ENCODE data around the gene CHIA. TPM values are rescaled to one million over a fixed set of nuclear protein-coding genes. Genes with fewer than 3 reads are reported as not detected.
"Not testable (repeated sequence)": the region's sequence is repeated elsewhere in the genome, so short reads cannot be mapped to it uniquely, and the experiment has no call there.

CHIA gene
- total RNA-seq, 1 experiment from 2014 or later: not detected

- peak overlapping the region in 2 of 3 experiments; percentile 66 to 78; a peak in 3 of 7 replicates for H3K27ac Mint-ChIP-seq
- no peak for DNase-seq
- H3K4me1 ChIP-seq (ENCODE audit: insufficient read depth, low read length): peaks cover 5% of the 10 kb centered on the region
These were observed 68.7 kb downstream of the CHIA start for GRCh38 chr1:111359376-111359775.

GRCh38 chr1:111360257-111360656 lies 69.6 kb downstream of the CHIA start:
- not testable (repeated sequence) for H3K56ac ChIP-seq (ENCODE audit: insufficient read length, low read depth, low read length); H2AK5ac ChIP-seq (ENCODE audit: insufficient read length, low read length); H3T11ph ChIP-seq (ENCODE audit: low read length); H3K9me3 Mint-ChIP-seq; H3K4me2 ChIP-seq (ENCODE audit: insufficient read depth, insufficient read length, low read length); H2BK5ac ChIP-seq (ENCODE audit: insufficient read length, low read length); H3K23me2 ChIP-seq (ENCODE audit: insufficient read length, low read depth, low read length, poor library complexity, severe bottlenecking); DNase-seq; H2AFZ ChIP-seq (ENCODE audit: low read length); H3K36me3 Mint-ChIP-seq (ENCODE audit: insufficient read depth in 1 of 3, low read depth in 3 of 3); H3K18ac ChIP-seq (ENCODE audit: insufficient read length, low read depth, low read length); H4K91ac ChIP-seq (ENCODE audit: insufficient read length, low read depth, low read length); H2BK12ac ChIP-seq (ENCODE audit: insufficient read length, low read depth, low read length); H3K9ac ChIP-seq (ENCODE audit: extremely low read depth, insufficient read length, low read length); H3K27me3 ChIP-seq (ENCODE audit: insufficient read depth, low read length); H4K8ac ChIP-seq (replicated peaks; ENCODE audit: insufficient read length, low read depth, low read length); H3K4ac ChIP-seq (ENCODE audit: low read depth, low read length); H4K5ac ChIP-seq (ENCODE audit: insufficient read length, low read depth, low read length); H3K27ac ChIP-seq (ENCODE audit: insufficient read length, low read depth, low read length); H4K20me1 ChIP-seq (ENCODE audit: control insufficient read depth, insufficient read depth, insufficient read length); H2BK15ac ChIP-seq (ENCODE audit: low read depth, low read length); H3K27me3 Mint-ChIP-seq (ENCODE audit: low read depth); H3K4me3 Mint-ChIP-seq; H3K14ac ChIP-seq (ENCODE audit: insufficient read depth, low read length); H2BK120ac ChIP-seq (ENCODE audit: low read depth, low read length, poor library complexity, severe bottlenecking); H3K23ac ChIP-seq (ENCODE audit: insufficient read length, low read depth, low read length); H3K79me2 ChIP-seq (ENCODE audit: insufficient read depth, low read length); H3K79me1 ChIP-seq (ENCODE audit: insufficient read depth, low read depth, low read length, poor library complexity, severe bottlenecking); H3K9me3 ChIP-seq (ENCODE audit: control insufficient read depth, low read depth, low read length)
- Mint-ChIP-seq H3K4me1 (peaks cover 34 to 48% of the 10 kb centered on the region in 2 experiments), H3K27ac (peak overlapping the region in 2 of 3 experiments; percentile 16 to 78; a peak in 3 of 7 replicates)
- Histone ChIP-seq H2BK20ac (ENCODE audit: low read depth, low read length, poor library complexity, severe bottlenecking) (peak overlapping the region; percentile 29), H3K4me1 (ENCODE audit: insufficient read depth, low read length) (peaks cover 11% of the 10 kb centered on the region)
- no CpG with 5 or more reads among the region's 4 CpGs for WGBS (ENCODE audit: extremely low coverage, insufficient read length, low lambda C conversion rate)

More at GRCh38 chr1:111359376-111359775, 68.7 kb downstream of the CHIA start:
- no peak overlapping the region for H2AK5ac ChIP-seq (ENCODE audit: insufficient read length, low read length)
- no peak overlapping the region for H3K14ac ChIP-seq (ENCODE audit: insufficient read depth, low read length)
- no peak overlapping the region for H4K5ac ChIP-seq (ENCODE audit: insufficient read length, low read depth, low read length)
- H3K18ac ChIP-seq (ENCODE audit: insufficient read length, low read depth, low read length): no peak overlapping the region
- no peaks in the 10 kb centered on the region for H3K9me3 ChIP-seq (ENCODE audit: control insufficient read depth, low read depth, low read length)
- no peaks in the 10 kb centered on the region for H3K23me2 ChIP-seq (ENCODE audit: insufficient read length, low read depth, low read length, poor library complexity, severe bottlenecking)
- H2BK20ac ChIP-seq (ENCODE audit: low read depth, low read length, poor library complexity, severe bottlenecking): no peak overlapping the region
- Mint-ChIP-seq H3K4me1 (peaks cover 26 to 41% of the 10 kb centered on the region in 2 experiments), H3K9me3 (no peaks in the 10 kb centered on the region), H3K36me3 (ENCODE audit: insufficient read depth in 1 of 3, low read depth in 3 of 3) (no peaks in the 10 kb centered on the region; a peak in 1 of 7 replicates), H3K27me3 (ENCODE audit: low read depth) (no peaks in the 10 kb centered on the region), H3K4me3 (no peak overlapping the region)
- H2BK12ac ChIP-seq (ENCODE audit: insufficient read length, low read depth, low read length): no peak overlapping the region
- H3K4ac ChIP-seq (ENCODE audit: low read depth, low read length): no peak overlapping the region
- TF ChIP-seq CTCF (conservative IDR thresholded peaks at IDR 0.05): no peak
- no peak overlapping the region for H2BK5ac ChIP-seq (ENCODE audit: insufficient read length, low read length)
- no peaks in the 10 kb centered on the region for H4K20me1 ChIP-seq (ENCODE audit: control insufficient read depth, insufficient read depth, insufficient read length)
- no peak overlapping the region for H3T11ph ChIP-seq (ENCODE audit: low read length)
- no peak overlapping the region for H2BK120ac ChIP-seq (ENCODE audit: low read depth, low read length, poor library complexity, severe bottlenecking)
- H3K4me2 ChIP-seq (ENCODE audit: insufficient read depth, insufficient read length, low read length): no peak overlapping the region
- no peaks in the 10 kb centered on the region for H3K79me2 ChIP-seq (ENCODE audit: insufficient read depth, low read length)
- no peak overlapping the region for H3K56ac ChIP-seq (ENCODE audit: insufficient read length, low read depth, low read length)
- no peak overlapping the region for H2BK15ac ChIP-seq (ENCODE audit: low read depth, low read length)
- no peaks in the 10 kb centered on the region for H3K79me1 ChIP-seq (ENCODE audit: insufficient read depth, low read depth, low read length, poor library complexity, severe bottlenecking)
- no peak overlapping the region for H4K8ac ChIP-seq (replicated peaks; ENCODE audit: insufficient read length, low read depth, low read length)
- H3K23ac ChIP-seq (ENCODE audit: insufficient read length, low read depth, low read length): no peak overlapping the region
- H3K9ac ChIP-seq (ENCODE audit: extremely low read depth, insufficient read length, low read length): no peak overlapping the region
- no peaks in the 10 kb centered on the region for H3K27me3 ChIP-seq (ENCODE audit: insufficient read depth, low read length)
- no peak overlapping the region for H2AFZ ChIP-seq (ENCODE audit: low read length)
- no peak overlapping the region for H3K27ac ChIP-seq (ENCODE audit: insufficient read length, low read depth, low read length)
- no CpG with 5 or more reads among the region's 3 CpGs for WGBS (ENCODE audit: extremely low coverage, insufficient read length, low lambda C conversion rate)
- no peak overlapping the region for H4K91ac ChIP-seq (ENCODE audit: insufficient read length, low read depth, low read length)

Measured in H9 (cell line).